GM18951 (cell line): ENCODE measurements around the gene CGNL1.

Experiments
- POLR2A ChIP-seq: IDR thresholded peaks from 4 replicates; pipeline ENCODE4 v1.6.1; 2011; ENCODE audit warnings: mild to moderate bottlenecking; ENCODE audit not compliant: insufficient read length, insufficient read depth; ENCODE audit errors: extremely low read depth
- in situ Hi-C: fragments of 300-500 bp; cut with MboI; formaldehyde crosslinking; loops from one replicate; pipeline ENCODE4 v1.12.0; 2022; ENCODE audit warnings: low sequenced_read_pairs, mixed read lengths, inconsistent platforms; ENCODE audit not compliant: unreplicated experiment

CGNL1 gene

DNA sequence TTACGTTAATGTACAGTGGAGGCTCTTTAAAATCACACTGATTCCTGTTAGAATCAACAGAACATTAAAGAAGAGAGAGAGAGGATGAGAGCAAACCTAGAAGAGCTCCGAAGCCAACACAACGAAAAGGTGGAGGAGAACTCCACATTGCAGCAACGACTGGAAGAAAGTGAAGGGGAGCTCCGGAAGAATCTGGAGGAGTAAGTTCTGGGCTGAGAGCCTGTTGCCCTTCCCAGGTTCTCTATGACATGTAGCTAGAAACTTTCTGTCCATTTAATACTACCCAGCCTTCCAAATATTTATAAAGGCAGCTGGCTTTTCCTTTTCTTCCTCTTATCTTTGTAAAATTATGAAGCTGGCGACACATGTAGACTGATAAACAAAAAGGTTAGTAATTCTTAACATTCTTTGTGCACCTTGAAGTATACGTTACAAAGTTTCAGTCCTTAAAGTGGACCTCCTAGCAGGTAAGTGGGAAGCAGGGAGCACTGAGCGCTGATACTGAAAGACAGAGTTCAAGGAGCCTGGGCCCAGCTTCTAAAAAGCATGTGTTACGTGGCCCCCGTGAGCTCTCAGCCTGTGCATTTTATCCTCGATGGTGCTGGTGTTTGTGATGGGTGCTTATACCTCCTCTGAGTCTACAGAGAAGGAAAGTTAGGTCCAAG, 75.9 kb downstream of the CGNL1 start:
- in situ Hi-C loops = no loop called here
- no peak for TF ChIP-seq POLR2A

DNA sequence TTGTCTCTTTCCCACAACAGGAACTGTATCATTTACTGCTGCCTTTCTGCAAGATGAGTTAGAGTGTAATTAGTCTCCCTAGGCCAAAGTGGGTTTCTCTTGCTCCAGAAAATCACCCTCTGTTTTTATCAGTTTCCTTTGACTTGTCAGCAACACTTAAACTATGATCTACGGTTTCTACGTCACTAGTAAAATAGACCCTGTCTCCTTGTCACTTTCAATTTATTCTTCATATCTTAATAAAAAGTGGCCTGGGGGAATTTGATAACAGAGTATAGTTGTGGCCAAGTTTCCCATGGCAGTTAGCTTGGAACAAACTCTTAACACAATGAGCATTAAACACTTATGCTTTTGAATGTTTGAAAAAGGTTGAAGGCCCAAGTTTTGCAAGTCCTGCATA, 79.6 kb downstream of the CGNL1 start:
- no peak for TF ChIP-seq POLR2A
- in situ Hi-C loops = no loop called here

DNA sequence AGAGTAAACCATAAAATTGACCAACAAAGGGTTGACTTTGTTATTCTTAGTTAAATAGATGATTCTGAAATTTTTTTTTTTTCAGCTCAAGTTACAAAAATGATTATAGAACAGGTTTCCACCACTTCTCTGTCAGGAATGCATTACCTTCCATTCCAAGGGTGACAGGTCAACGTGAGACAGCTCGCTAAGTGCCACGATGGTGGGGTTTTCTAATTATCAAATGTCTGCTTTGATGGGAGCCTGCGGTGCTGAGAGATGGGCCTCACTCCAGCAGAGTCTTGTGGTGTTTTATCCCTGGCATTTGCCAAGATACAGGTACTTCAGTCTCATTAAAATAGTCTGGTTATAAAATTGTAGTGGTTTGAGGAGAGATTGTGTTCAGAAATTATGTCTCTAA, 80.3 kb downstream of the CGNL1 start:
- in situ Hi-C loops = no loop called here
- TF ChIP-seq POLR2A = no peak

DNA sequence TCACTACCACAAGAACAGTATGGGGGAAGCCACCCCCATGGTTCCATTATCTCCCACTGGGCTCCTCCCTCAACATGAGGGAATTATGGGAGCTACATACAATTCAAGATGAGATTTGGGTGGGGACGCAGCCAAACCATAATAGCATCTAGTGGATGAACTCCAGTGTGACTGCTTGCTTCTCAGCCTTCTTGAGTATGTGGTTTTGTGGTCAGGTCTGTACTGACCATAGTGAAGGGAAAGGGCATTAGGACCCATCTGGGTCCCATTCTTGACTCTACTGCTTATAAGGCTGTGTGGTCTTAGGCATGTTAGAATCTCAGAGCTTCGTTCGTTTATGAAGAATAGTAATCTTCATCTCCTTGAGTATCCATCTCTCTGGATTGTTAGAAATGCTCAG, 81.4 kb downstream of the CGNL1 start:
- no peak for TF ChIP-seq POLR2A
- in situ Hi-C loops = no loop called here

DNA sequence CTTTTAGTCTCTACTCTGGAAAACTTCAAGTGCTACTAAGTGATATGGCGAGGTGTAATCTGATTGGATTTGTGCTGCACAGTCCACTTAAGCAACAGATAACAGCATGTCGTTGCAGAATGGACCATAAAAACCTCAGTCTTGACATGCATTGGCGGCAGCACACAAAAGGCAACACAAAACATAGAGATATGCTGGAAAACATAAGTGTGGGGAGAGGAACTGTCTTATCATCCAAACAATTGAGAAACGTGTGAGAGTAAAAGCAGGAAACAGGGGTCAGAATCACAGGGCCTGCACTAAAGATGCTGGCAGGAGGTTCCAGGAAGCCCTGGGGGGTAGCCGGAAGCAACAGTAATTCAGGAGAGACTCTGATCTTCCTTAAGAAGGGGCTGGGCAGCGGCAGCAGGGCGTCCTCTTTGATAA, 82.1 kb downstream of the CGNL1 start:
- in situ Hi-C loops = no loop called here
- no peak for TF ChIP-seq POLR2A

DNA sequence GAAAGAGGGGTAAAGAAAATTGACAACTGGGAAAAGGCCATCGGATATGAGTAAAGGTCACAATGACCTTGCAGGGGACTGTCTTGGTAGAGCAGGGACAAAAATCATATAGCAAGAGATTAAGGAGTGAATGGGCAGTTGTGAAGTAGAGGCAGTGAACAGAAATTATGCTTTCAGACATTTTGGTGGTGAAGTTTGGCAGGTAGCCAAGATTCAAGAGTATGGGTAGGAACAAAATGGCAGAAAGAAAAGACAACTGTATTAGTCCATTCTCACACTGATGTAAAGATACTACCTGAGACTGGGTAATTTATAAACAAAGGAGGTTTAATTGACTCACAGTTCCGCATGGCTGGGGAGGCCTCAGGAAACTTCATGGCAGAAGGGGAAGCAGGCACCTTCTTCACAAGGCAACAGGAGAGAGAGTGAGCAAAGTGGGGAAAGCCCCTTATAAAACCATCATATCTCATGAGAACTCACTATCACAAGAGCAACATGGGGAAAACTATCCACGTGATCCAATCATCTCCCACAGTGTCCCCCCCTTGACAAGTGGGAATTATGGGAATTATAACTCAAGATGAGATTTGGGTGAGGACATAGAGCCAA, 84.0 kb downstream of the CGNL1 start:
- in situ Hi-C loops = no loop called here
- TF ChIP-seq POLR2A = no peak

DNA sequence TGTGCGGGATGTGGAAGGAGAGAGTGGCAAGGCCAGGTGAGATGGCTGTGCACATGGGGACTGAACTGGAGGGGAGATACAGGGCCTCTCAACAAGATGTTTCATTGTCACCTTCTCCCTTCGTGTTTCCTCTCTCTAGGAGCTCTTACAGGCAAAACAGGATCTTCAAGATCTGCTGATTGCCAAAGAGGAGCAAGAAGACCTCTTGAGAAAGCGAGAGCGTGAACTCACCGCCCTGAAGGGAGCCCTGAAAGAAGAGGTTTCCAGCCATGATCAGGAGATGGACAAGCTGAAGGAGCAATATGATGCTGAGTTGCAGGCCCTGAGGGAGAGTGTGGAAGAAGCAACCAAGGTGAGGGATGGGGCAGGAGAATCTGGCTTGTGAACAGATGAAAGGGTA, 85.2 kb downstream of the CGNL1 start:
- in situ Hi-C loops = no loop called here
- TF ChIP-seq POLR2A = no peak

DNA sequence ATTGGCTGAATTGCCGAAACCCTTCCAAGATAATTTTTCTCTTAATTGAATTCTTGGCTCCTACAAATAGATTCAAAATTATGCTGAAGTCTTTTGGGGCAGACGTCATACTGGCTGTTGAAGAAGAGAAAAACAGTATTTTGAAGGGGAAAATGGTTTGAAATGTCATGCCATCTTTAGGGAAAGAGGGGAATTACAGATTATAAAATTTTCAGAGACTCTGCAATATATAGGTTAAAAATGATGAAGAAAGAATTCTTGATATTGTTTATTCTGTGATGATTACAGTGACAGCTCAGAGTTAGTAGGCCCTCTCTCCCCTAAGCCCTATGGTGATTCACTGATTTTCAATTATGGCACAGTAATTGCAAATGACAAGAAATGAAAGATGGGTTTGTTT, 86.1 kb downstream of the CGNL1 start:
- no peak for TF ChIP-seq POLR2A
- in situ Hi-C loops = no loop called here

DNA sequence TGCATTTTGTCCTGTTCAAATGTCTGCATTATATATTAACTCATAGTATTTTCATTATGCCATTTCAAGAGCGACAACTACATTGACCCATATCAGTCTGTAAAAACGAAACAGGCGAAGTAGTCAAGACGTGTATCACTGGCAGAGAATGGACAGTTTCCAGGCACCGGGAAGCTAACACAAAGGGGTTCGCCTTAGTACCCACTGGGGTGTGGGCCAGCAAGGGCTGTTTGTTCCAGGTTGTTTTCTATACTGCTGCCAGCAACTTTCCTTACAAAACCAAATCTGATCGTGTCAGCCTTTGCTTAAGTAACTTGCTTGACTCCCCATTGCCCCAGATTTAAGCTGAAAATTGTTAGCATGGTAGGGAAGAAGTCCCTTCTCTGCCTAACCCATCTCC, 87.1 kb downstream of the CGNL1 start:
- in situ Hi-C loops = no loop called here
- no peak for TF ChIP-seq POLR2A

DNA sequence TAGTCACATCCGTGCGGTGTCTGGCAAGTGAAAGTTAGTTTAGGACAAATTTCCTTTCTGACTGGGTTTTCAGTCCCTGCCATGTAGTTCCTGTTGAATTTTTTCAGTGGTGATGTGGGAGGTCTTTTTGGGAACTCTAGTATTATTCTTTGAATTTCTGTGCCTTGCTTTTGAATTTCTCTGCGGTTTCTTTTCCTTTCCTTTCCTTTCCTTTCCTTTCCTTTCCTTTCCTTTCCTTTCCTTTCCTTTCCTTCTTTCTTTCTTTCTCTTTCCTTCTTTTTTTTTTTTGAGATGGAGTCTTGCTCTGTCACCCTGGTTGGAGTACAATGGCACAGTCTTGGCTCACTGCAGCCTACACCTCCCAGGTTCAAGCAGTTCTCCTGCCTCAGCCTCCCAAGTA, 88.2 kb downstream of the CGNL1 start:
- no peak for TF ChIP-seq POLR2A
- in situ Hi-C loops = no loop called here

DNA sequence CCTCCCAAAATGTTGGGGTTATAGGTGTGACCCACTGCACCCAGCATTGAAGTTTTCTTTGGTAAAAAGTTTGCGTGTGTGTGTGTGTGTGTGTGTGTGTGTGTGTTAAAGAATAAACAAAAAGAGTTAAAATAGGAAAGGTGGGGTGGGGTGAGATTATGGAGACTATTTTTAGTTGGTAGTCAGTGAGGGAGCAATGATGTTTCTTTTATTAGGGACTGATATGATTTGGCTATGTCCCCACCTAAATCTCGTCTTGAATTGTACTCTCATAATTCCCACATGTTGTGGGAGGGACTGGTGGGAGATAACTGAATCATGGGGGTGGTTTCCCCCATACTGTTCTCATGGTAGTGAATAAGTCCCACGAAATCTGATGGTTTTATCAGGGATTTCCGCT, 92.2 kb downstream of the CGNL1 start:
- in situ Hi-C loops = no loop called here
- TF ChIP-seq POLR2A = no peak

DNA sequence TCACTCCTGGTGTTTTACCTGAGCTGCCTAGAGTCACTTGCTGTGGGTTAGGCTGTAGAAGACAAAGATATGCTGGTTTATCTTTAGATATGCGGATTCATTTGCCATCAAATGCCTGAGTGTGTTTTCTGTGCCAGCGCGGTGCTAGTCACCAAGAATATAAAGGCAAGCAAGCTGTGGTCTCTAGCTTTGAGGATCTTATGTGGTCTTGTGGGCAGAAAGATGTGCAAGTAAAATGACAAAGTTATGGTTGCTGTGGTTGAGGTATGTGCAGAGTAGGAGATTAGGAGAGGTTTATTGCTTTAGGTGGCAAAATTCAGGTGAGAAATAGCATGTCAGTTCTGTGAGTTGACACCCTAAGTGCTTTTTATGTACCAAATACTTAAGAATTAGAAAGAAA, 94.2 kb downstream of the CGNL1 start:
- in situ Hi-C loops = no loop called here
- TF ChIP-seq POLR2A = no peak

DNA sequence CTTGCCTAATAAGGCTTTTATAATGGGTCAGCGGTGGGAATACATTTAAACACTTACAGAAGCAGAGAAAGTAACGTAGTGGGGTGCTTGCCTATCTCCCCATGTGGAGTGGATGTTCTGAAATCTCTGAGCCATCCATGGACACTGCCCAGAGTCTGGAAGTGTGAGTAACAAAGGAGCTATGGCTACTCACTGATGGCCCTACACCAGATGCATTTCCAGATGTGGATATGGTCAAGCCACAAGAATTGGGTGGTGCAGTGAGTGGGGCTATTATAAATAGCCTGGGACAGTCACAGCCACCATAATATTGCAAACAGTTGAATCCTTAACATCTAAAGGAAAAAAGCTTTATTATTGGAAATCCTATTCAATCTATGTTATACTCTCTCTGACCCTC, 96.6 kb downstream of the CGNL1 start:
- in situ Hi-C loops = no loop called here

DNA sequence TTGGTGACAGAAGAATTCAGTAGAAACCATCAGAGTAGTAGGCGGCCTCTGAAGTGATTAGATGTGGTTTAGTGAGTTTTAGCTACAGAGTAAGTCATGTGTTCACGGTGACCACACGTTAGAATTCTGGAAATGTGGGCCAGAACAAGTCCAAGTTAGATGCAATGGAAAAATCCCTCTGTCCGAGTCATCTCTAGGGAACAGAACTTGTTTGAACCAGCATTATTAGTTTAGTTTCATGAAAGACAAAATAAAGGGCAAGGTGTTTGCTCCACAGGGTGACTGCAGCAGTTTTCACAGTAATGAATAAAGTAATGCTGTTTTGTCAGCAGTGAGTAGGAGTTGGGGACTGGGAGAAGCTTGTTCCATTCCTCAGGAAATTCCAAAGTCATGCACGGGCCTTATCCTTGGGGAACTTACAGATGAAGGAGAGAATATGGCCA, 100.2 kb downstream of the CGNL1 start:
- in situ Hi-C loops = no loop called here
- no peak for TF ChIP-seq POLR2A

More for the DNA sequence above, 96.6 kb downstream of the CGNL1 start:
- no peak for TF ChIP-seq POLR2A
